Neural crest cell (in vitro differentiated cells): ENCODE measurements around the gene DYRK1A. TPM values are rescaled to one million over a fixed set of nuclear protein-coding genes. Genes with fewer than 3 reads are reported as not detected.

Source experiments
- DNase-seq: peaks from one replicate; pipeline ENCODE4 v3.0.0; 2021; ENCODE audit warnings: low read depth, mixed read lengths, low spot score
- H3K27ac Mint-ChIP-seq: one replicate; pipeline ENCODE4 v1.8.0; 2021; ENCODE audit warnings: mild to moderate bottlenecking, mixed read lengths; ENCODE audit not compliant: unreplicated experiment
- H3K27me3 Mint-ChIP-seq: 2 replicates; pipeline ENCODE4 v1.8.0; 2021; ENCODE audit warnings: low read depth, mild to moderate bottlenecking, mixed read lengths
- H3K36me3 Mint-ChIP-seq: 2 replicates; pipeline ENCODE4 v1.8.0; 2021; ENCODE audit warnings: low read depth, mild to moderate bottlenecking, mixed read lengths
- H3K4me1 Mint-ChIP-seq: 2 replicates; pipeline ENCODE4 v1.8.0; 2021; ENCODE audit warnings: mixed read lengths
- H3K4me3 Mint-ChIP-seq: one replicate; pipeline ENCODE4 v1.8.0; 2021; ENCODE audit warnings: mild to moderate bottlenecking, mixed read lengths
- H3K9me3 Mint-ChIP-seq: 2 replicates; pipeline ENCODE4 v1.8.0; 2021; ENCODE audit warnings: mixed read lengths
- total RNA-seq: library from RNA; stranded (reverse); gene quantifications from 2 replicates; pipeline ENCODE4 v1.2.1, GENCODE V29; 2021
- TF ChIP-seq, protein P1 (sequence below): fragments of 200-600 bp; sonication (generic); conservative IDR thresholded peaks from 2 replicates; pipeline ENCODE4 v1.5.0; 2021; ENCODE audit warnings: antibody characterized with exemption, mild to moderate bottlenecking

The DYRK1A gene
- total RNA-seq, 1 donor from 2014 or later: 77.0 TPM

DNA sequence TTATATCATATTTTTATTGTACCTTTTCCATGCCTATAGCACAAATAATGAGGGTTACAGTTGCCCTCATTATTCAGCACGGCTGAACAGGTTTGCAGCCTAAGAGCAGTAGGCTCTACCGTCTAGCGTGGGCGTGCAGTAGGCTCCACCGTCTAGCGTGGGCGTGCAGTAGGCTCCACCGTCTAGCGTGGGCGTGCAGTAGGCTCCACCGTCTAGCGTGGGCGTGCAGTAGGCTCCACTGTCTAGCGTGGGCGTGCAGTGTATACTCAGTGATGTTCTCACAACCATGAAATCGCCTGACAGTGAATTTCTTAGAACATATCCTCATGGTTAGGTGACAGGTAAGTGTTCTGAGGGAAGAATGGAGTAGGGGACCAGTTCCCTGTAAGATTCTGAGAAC is 84.9 kb downstream of the DYRK1A start:
- H3K9me3 Mint-ChIP-seq: no peaks in the 10 kb centered on the region
- peak overlapping the region; percentile 3 for H3K27ac Mint-ChIP-seq
- no peak for DNase-seq
- H3K4me3 Mint-ChIP-seq: no peak overlapping the region
- TF ChIP-seq, protein P1, sequence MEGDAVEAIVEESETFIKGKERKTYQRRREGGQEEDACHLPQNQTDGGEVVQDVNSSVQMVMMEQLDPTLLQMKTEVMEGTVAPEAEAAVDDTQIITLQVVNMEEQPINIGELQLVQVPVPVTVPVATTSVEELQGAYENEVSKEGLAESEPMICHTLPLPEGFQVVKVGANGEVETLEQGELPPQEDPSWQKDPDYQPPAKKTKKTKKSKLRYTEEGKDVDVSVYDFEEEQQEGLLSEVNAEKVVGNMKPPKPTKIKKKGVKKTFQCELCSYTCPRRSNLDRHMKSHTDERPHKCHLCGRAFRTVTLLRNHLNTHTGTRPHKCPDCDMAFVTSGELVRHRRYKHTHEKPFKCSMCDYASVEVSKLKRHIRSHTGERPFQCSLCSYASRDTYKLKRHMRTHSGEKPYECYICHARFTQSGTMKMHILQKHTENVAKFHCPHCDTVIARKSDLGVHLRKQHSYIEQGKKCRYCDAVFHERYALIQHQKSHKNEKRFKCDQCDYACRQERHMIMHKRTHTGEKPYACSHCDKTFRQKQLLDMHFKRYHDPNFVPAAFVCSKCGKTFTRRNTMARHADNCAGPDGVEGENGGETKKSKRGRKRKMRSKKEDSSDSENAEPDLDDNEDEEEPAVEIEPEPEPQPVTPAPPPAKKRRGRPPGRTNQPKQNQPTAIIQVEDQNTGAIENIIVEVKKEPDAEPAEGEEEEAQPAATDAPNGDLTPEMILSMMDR: no peak
- peaks cover 71% of the 10 kb centered on the region for H3K4me1 Mint-ChIP-seq
- H3K27me3 Mint-ChIP-seq: no peaks in the 10 kb centered on the region
- peaks cover 8% of the 10 kb centered on the region for H3K36me3 Mint-ChIP-seq

DNA sequence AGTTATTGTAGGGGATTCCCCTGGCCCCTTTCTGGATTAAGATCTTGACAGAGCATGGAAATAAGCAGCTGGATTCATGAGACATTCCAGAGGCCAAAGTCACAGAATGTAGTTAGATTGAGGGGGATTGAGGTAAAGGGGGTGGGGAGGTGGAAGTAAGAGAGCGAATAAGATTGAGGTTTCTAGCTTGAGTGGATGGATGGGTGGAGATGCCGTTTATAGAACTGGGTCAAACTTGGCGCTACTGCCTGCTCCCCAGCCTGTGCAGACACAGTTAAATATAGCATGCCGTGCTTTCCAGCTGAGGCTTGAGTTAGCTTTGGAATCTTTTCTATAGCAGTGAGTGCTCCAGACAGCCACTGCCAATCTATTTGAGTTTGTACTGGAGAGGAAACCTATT is 85.7 kb downstream of the DYRK1A start:
- no peaks in the 10 kb centered on the region for H3K27me3 Mint-ChIP-seq
- no peak for DNase-seq
- H3K4me1 Mint-ChIP-seq: peaks cover 67% of the 10 kb centered on the region
- TF ChIP-seq, protein P1: no peak
- peak overlapping the region; percentile 28 for H3K4me3 Mint-ChIP-seq
- no peak overlapping the region for H3K27ac Mint-ChIP-seq
- H3K36me3 Mint-ChIP-seq: peaks cover 8% of the 10 kb centered on the region
- H3K9me3 Mint-ChIP-seq: no peaks in the 10 kb centered on the region

DNA sequence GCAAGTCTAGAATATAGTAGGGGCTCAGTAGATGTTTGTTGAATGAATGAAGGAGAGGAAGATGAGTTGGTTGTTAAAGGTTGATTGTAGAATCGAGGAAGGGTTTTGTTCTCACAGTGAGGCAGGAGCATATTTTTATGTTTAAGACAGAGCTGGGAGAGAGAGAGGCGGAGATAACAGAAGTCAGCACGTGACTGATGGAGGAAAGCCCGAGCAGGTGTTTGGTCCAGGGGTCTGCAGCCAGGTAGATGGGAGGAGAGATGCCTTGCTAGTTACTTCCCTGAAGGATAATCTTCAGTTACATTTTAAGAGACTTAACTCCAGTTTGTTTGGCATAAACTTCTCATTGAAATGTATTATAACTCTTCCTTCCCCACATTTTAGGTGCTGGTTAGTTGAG is 86.8 kb downstream of the DYRK1A start:
- no peaks in the 10 kb centered on the region for H3K9me3 Mint-ChIP-seq
- H3K27me3 Mint-ChIP-seq: no peaks in the 10 kb centered on the region
- peaks cover 8% of the 10 kb centered on the region for H3K36me3 Mint-ChIP-seq
- DNase-seq: no peak
- TF ChIP-seq, protein P1: no peak
- H3K4me3 Mint-ChIP-seq: peak overlapping the region; percentile 9
- peaks cover 70% of the 10 kb centered on the region for H3K4me1 Mint-ChIP-seq
- peak overlapping the region; percentile 68 for H3K27ac Mint-ChIP-seq

DNA sequence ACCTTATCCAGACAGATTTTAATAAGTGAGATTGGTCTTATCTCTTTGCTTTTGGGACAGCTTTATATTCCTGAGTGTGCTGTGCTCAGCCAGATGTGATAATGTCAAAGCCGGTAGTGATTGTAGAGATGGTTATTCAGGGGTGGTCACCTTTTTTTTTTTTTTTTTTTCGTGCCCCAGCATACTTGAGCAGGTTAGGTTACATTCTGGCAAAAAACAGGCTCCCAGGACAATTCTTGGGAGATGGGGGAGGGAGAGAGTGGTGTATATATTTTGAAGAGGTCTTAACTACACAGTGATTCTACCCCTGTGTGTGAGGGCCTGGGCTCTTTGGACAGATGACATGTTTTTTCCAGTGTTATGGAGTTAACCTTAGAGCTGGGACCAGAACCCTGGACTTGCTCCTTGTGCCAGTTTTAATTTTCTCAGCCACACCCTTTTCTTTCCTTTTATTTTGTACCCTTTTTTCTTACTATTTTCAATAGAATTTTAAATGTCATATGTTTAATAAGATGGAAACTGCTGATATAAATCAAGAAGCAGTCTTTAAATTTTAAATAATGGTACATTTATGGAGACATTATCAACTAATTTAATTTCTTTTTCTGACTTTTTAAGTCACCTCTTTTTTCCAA is 88.4 kb downstream of the DYRK1A start:
- H3K4me1 Mint-ChIP-seq: peaks cover 75% of the 10 kb centered on the region
- no peak for DNase-seq
- TF ChIP-seq, protein P1: no peak
- H3K27ac Mint-ChIP-seq: no peak overlapping the region
- H3K4me3 Mint-ChIP-seq: no peak overlapping the region
- H3K36me3 Mint-ChIP-seq: peaks cover 8% of the 10 kb centered on the region
- H3K9me3 Mint-ChIP-seq: no peaks in the 10 kb centered on the region
- H3K27me3 Mint-ChIP-seq: no peaks in the 10 kb centered on the region

DNA sequence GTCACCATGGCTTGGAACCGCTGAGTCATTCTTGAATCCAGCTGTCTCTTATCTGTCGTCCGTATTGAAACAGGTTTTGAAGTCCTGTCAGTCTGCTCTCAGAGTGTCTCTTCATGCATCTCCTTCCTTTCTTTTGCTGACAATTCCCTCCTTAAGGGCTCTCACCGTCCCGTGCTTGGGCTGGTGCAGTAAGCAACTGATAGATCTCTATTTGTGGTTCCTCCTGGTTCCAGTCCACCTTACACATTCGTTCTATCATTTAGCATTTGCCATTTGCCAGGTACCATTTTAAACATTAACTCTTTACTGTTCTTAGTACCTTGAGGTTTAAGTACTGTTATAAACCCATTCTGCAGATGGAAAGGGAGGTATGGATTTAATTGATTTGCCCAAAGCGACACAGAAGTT is 88.9 kb downstream of the DYRK1A start:
- H3K4me3 Mint-ChIP-seq: no peak overlapping the region
- H3K27me3 Mint-ChIP-seq: no peaks in the 10 kb centered on the region
- H3K9me3 Mint-ChIP-seq: no peaks in the 10 kb centered on the region
- peaks cover 74% of the 10 kb centered on the region for H3K4me1 Mint-ChIP-seq
- TF ChIP-seq, protein P1: no peak
- peak overlapping the region; percentile 65 for H3K27ac Mint-ChIP-seq
- no peak for DNase-seq
- peaks cover 8% of the 10 kb centered on the region for H3K36me3 Mint-ChIP-seq
